K562 (cell line): ENCODE results near the gene TMEM121. TPM values are rescaled to one million over a fixed set of nuclear protein-coding genes. Genes with fewer than 3 reads are reported as not detected.

Experiments
- ATAC-seq: fragments of 200-7000 bp; cut with Tn5 transposase; 3 replicates; pipeline ENCODE4 v1.9.1; 2020; ENCODE audit warnings: moderate library complexity
- BruUV-seq: library from RNA; stranded (reverse); fragments of 400-500 nt; replicated peaks from 2 replicates; lab custom pipeline; 2021; lab: Mats Ljungman, UMichigan
- CTCF ChIA-PET: fragments of 300-600 bp; formaldehyde crosslinking; extraction: SDS; loops from one replicate; lab custom pipeline; 2021; ENCODE audit warnings: low intra/inter-chr PET ratio; lab: Yijun Ruan, JAX
- POLR2A ChIA-PET: fragments of 300-600, 350-650 bp; sonication (Branson Sonifier 250); formaldehyde crosslinking; extraction: SDS; loops from one replicate; lab custom pipeline; 2021; ENCODE audit warnings: antibody characterized with exemption, inconsistent platforms; lab: Yijun Ruan, JAX
- DNase-seq, 4 experiments: peaks; one replicate each; pipeline versions ENCODE4 v3.0.0 to v3.0.0-alpha.2; 2011 to 2018; ENCODE audit warnings: low spot score in 3 of 4, mixed read lengths in 3 of 4; ENCODE audit errors: extremely low read depth in 1 of 4
- FAIRE-seq: peaks from 2 replicates; lab custom pipeline; 2011; peaks lifted over from hg19 to GRCh38; lab: Jason Lieb, UNC
- H2AFZ ChIP-seq: 2 replicates; pipeline ENCODE4 v1.6.0; 2011; ENCODE audit warnings: low read depth, low read length, control low read depth, inconsistent platforms
- H3K27ac ChIP-seq: fragments of 200-600 bp; 3 replicates; pipeline ENCODE4 v1.8.0; 2011; ENCODE audit warnings: low read depth, mild to moderate bottlenecking, control low read depth, inconsistent platforms, low read length, moderate library complexity, mixed read lengths; ENCODE audit errors: extremely low read depth
- H3K27me3 ChIP-seq, 2 experiments: fragments of 300-600 bp in 1 of 2; 2 replicates in 1 of 2; 3 replicates in 1 of 2; pipeline versions ENCODE4 v1.6.0 to v1.8.0; 2011; ENCODE audit warnings: inconsistent platforms in 2 of 2, low read length in 2 of 2, mild to moderate bottlenecking in 1 of 2, mixed read lengths in 1 of 2, moderate library complexity in 1 of 2; ENCODE audit not compliant: control insufficient read depth in 2 of 2, insufficient read depth in 2 of 2
- H3K36me3 ChIP-seq: fragments of 300-600 bp; 3 replicates; pipeline ENCODE4 v1.8.0; 2011; ENCODE audit warnings: mild to moderate bottlenecking, low read length, inconsistent platforms; ENCODE audit not compliant: control insufficient read depth, insufficient read depth
- H3K4me1 ChIP-seq, 2 experiments: fragments of 200-600 bp in 1 of 2; replicated peaks in 1 of 2; 2 replicates in 1 of 2; 3 replicates in 1 of 2; pipeline versions ENCODE4 v1.5.1 to v1.8.0; 2011; ENCODE audit warnings: inconsistent platforms in 2 of 2, low read length in 2 of 2, mild to moderate bottlenecking in 1 of 2, mixed read lengths in 1 of 2, moderate library complexity in 1 of 2; ENCODE audit not compliant: control insufficient read depth in 2 of 2, insufficient read depth in 2 of 2
- H3K4me2 ChIP-seq: 2 replicates; pipeline ENCODE4 v1.6.1; 2011; ENCODE audit warnings: low read length, control low read depth, inconsistent platforms, mixed read lengths; ENCODE audit not compliant: insufficient read depth
- H3K4me3 ChIP-seq: fragments of 200-600 bp; sonication (generic), shearing (Covaris generic); 2 replicates; pipeline ENCODE4 v1.5.1; 2016; ENCODE audit warnings: control low read depth, inconsistent platforms
- H3K79me2 ChIP-seq: fragments of 200-600 bp; 3 replicates; pipeline ENCODE4 v1.8.0; 2011; ENCODE audit warnings: low read length, inconsistent platforms; ENCODE audit not compliant: control insufficient read depth, insufficient read depth
- H3K9ac ChIP-seq, 2 experiments: 2 replicates each; pipeline versions ENCODE4 v1.6.0 to v1.6.1; 2011; ENCODE audit warnings: low read depth in 2 of 2, low read length in 2 of 2, control low read depth in 1 of 2, inconsistent platforms in 1 of 2, mild to moderate bottlenecking in 1 of 2, mixed read lengths in 1 of 2; ENCODE audit not compliant: insufficient read depth in 1 of 2
- H3K9me1 ChIP-seq: one replicate; pipeline ENCODE4 v1.6.0; 2011; ENCODE audit warnings: inconsistent platforms, mild to moderate bottlenecking, low read length, moderate library complexity; ENCODE audit not compliant: control insufficient read depth, insufficient read depth
- H3K9me3 ChIP-seq: replicated peaks from 2 replicates; pipeline ENCODE4 v1.5.1; 2011; ENCODE audit warnings: low read depth, low read length, inconsistent platforms; ENCODE audit not compliant: control insufficient read depth, insufficient read depth
- H4K20me1 ChIP-seq: replicated peaks from 2 replicates; pipeline ENCODE4 v1.6.1; 2011; ENCODE audit warnings: low read length, inconsistent platforms, mixed read lengths; ENCODE audit not compliant: control insufficient read depth, insufficient read depth
- CTCF ChIP-seq, 3 experiments: IDR thresholded peaks in 2 of 3; conservative IDR thresholded peaks in 1 of 3; 2 replicates each; pipeline ENCODE4 v1.5.1; 2011 to 2012; ENCODE audit warnings: low read length in 3 of 3, mild to moderate bottlenecking in 3 of 3, control low read depth in 2 of 3, improper control_type of control experiment in 1 of 3, inconsistent platforms in 1 of 3, low read depth in 1 of 3, mixed read lengths in 1 of 3, moderate library complexity in 1 of 3; ENCODE audit not compliant: insufficient read depth in 2 of 3
- DMBX1 ChIP-seq: fragments of 250-450 bp; sonication (Bioruptor Pico); IDR thresholded peaks from 2 replicates; pipeline ENCODE4 v1.8.0; 2022; ENCODE audit warnings: inconsistent platforms, mild to moderate bottlenecking, moderate library complexity, borderline replicate concordance
- HDAC2 ChIP-seq: fragments of 450-650 bp; IDR thresholded peaks from 2 replicates; pipeline ENCODE4 v1.6.1; 2016; ENCODE audit warnings: mild to moderate bottlenecking
- JUND ChIP-seq, 2 experiments: IDR thresholded peaks; 2 replicates in 1 of 2; 3 replicates in 1 of 2; pipeline ENCODE4 v1.6.1; 2011; ENCODE audit warnings: borderline replicate concordance in 2 of 2, low read depth in 2 of 2, low read length in 2 of 2, improper control_type of control experiment in 1 of 2, missing biosample characterization in 1 of 2, missing genetic modification characterization in 1 of 2, missing genetic modification reagents in 1 of 2
- TFE3 ChIP-seq: fragments of 450-650 bp; formaldehyde crosslinking; IDR thresholded peaks from 2 replicates; pipeline ENCODE4 v1.4.0; 2020; ENCODE audit warnings: mild to moderate bottlenecking, mixed read lengths
- ZNF407 ChIP-seq: fragments of 450-650 bp; IDR thresholded peaks from 2 replicates; pipeline ENCODE4 v1.6.1; 2016; ENCODE audit warnings: low read depth
- ZNF445 ChIP-seq: fragments of 250-450 bp; sonication (Bioruptor Pico); IDR thresholded peaks from 2 replicates; pipeline ENCODE4 v1.4.0; 2020; ENCODE audit warnings: low read depth, mild to moderate bottlenecking, moderate library complexity
- WGBS: fragments of 100-300 bp; shearing (Covaris generic); methylation state at CpG from one replicate; pipeline ENCODE4 v1.1.6; 2016; ENCODE audit warnings: low coverage, mixed read lengths; ENCODE audit not compliant: insufficient coverage; ENCODE audit errors: missing lambda C conversion rate; 5-methylcytosine and 5-hydroxymethylcytosine counted together
- in situ Hi-C: fragments of 300-500 bp; cut with MboI; formaldehyde crosslinking; loops from 4 replicates; pipeline ENCODE4 v1.15.0; 2018; ENCODE audit warnings: inconsistent platforms, mixed read lengths
- intact Hi-C: fragments of 100-400 bp; cut with micrococcal nuclease; formaldehyde crosslinking; loops from 2 replicates; pipeline ENCODE4 v1.14.2; 2022
- polyA plus RNA-seq, 8 experiments: library from polyadenylated mRNA; depleted of rRNA in 4 of 8; stranded (reverse) in 5 of 8; unstranded in 3 of 8; fragments of >200 nt; fragmentation: Nextera tagmentation in 2 of 8; fragmentation: Illumina TruSeq in 1 of 8; extraction: Ambion mirVana in 2 of 8; extraction: Trizol in 1 of 8; gene quantifications; 2 replicates each; pipeline versions ENCODE4 v1.2.1 to v1.2.3, GENCODE V29; 2011 to 2014; ENCODE audit warnings: inconsistent platforms in 1 of 8, missing spikeins in 1 of 8
- total RNA-seq, 7 experiments: library from RNA; depleted of rRNA in 6 of 7; stranded (reverse); fragments of >200 nt in 6 of 7; fragmentation: Illumina TruSeq in 2 of 7; extraction: Trizol in 2 of 7; gene quantifications; 2 replicates each; pipeline versions ENCODE4 v1.2.1 to v1.2.3, GENCODE V29; 2011 to 2021; ENCODE audit warnings: low replicate concordance in 1 of 7

Gene TMEM121
- total and polyA plus RNA-seq, 9 of the 15 experiments (the other 6 are each of a cell fraction or from before 2014, with no cell fraction given): 0.31 to 0.36 TPM; not detected in 7

GRCh38 chr14:105489542-105490266 lies 36.7 kb upstream of the TMEM121 start:
- no peaks in the 10 kb centered on the region for H3K9me1 ChIP-seq
- intact Hi-C loops (loop anchor here (2.0 to 5.0 kb wide), 3 partner anchors 42 to 189 kb away; partner anchors contain the start of gene BRF1), in situ Hi-C loops (loop anchor here (5.0 kb wide), 1 partner anchor 117 kb away; no protein-coding TSS in a partner anchor)
- H3K27ac ChIP-seq: peak overlapping the region; percentile 80
- POLR2A ChIA-PET: interaction anchor here (1.9 kb wide), 1 partner anchor 8 kb away, joined by 12 read pairs; no protein-coding TSS in a partner anchor
- H3K36me3 ChIP-seq: peaks cover 2% of the 10 kb centered on the region; the same call in 1 of the 3 replicates
- ATAC-seq (peak; percentile 53), FAIRE-seq (peak; percentile 87), DNase-seq (peak; percentile 63 to 87 (median 64))
- peak overlapping the region; percentile 69 to 94 for H3K9ac ChIP-seq
- CTCF ChIA-PET: interaction anchor here (0.7 to 2.0 kb wide), 3 partner anchors 8 to 119 kb away, joined by 3 to 16 read pairs (median 4); no protein-coding TSS in a partner anchor
- H2AFZ ChIP-seq: peak overlapping the region; percentile 87
- no peaks in the 10 kb centered on the region for H3K27me3 ChIP-seq
- H3K4me1 ChIP-seq: peaks cover 6 to 87% of the 10 kb centered on the region in 2 experiments
- peaks cover 5% of the 10 kb centered on the region; the same call in 2 of the 3 replicates for H3K79me2 ChIP-seq
- H3K4me3 ChIP-seq: peak overlapping the region; percentile 61
- H3K9me3 ChIP-seq: no peaks in the 10 kb centered on the region
- H4K20me1 ChIP-seq: peaks cover 6% of the 10 kb centered on the region
- WGBS: 4% methylated on average over 12 of the region's 44 CpGs
- H3K4me2 ChIP-seq: peak overlapping the region; percentile 78
- no TSS peak for BruUV-seq
- TF ChIP-seq CTCF (IDR thresholded peaks at IDR 0.05 in 2 of 3, conservative IDR thresholded peaks at IDR 0.05 in 1 of 3; ENCODE audit: insufficient read depth in 2 of 3, low read depth in 1 of 3, low read length in 3 of 3): peak; percentile 67 to 76 (median 72)
- TF ChIP-seq HDAC2: 0 out of 2 replicates have a peak, but pooled peaks have one; percentile 51
- no peak for TF ChIP-seq ZNF407
- no peak for TF ChIP-seq ZNF445 (CRISPR knock-in tag)
- 0 out of 2 replicates have a peak, but pooled peaks have one; percentile 25 for TF ChIP-seq JUND (IDR thresholded peaks at IDR 0.05; ENCODE audit: borderline replicate concordance, low read depth, low read length)
- TF ChIP-seq JUND (tag; IDR thresholded peaks at IDR 0.05; ENCODE audit: borderline replicate concordance, low read depth, low read length): no peak
- no peak for TF ChIP-seq DMBX1 (CRISPR knock-in tag)
- no peak for TF ChIP-seq TFE3 (CRISPR knock-in tag)
